GM12891 (cell line): ENCODE results near the gene PNPLA2.

Source experiments
- PAX5 ChIP-seq: IDR thresholded peaks from 2 replicates; pipeline ENCODE4 v1.6.1; 2011; ENCODE audit warnings: low read length, moderate library complexity, mild to moderate bottlenecking; ENCODE audit not compliant: insufficient read depth, severe bottlenecking
- TAF1 ChIP-seq: IDR thresholded peaks from 2 replicates; pipeline ENCODE4 v1.6.1; 2011; ENCODE audit warnings: low read depth, low read length, control low read depth

DNA sequence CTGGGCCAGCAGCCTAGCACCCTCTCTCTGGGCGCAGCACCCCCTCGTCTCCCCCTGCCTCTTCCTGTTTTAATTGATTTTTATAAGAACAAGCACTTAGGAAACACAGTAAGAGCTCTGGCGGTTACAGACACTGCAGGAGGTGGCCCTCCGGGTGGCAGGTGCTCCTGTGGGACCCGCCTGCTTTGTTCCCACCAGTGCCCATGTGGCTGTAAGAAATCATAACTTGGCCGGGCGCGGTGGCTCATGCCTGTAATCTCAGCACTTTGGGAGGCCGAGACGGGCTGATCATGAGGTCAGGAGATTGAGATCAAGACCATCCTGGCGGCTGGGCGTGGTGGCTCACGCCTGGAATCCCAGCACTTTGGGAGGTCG is 42.4 kb downstream of the PNPLA2 start:
- TF ChIP-seq PAX5 (no peak), TAF1 (no peak)
